Osteoblast (primary cell): ENCODE data around the gene INTU. TPM values are rescaled to one million over a fixed set of nuclear protein-coding genes. Genes with fewer than 3 reads are reported as not detected.

Experiments used
- DNase-seq: peaks from one replicate; pipeline ENCODE4 v3.0.0; 2011; ENCODE audit warnings: low spot score, mixed read lengths; ENCODE audit not compliant: insufficient read length; ENCODE audit errors: missing footprints
- H2AFZ ChIP-seq: 2 replicates; pipeline ENCODE4 v1.6.0; 2011; ENCODE audit warnings: mild to moderate bottlenecking, low read length
- H3K27ac ChIP-seq: 2 replicates; pipeline ENCODE4 v1.5.1; 2011; ENCODE audit warnings: mild to moderate bottlenecking, low read depth, low read length, moderate library complexity
- H3K27me3 ChIP-seq: 2 replicates; pipeline ENCODE4 v1.6.0; 2012; ENCODE audit warnings: mild to moderate bottlenecking, control low read depth, inconsistent platforms, low read length, moderate library complexity; ENCODE audit not compliant: insufficient read depth
- H3K36me3 ChIP-seq: 2 replicates; pipeline ENCODE4 v1.5.1; 2011; ENCODE audit warnings: mild to moderate bottlenecking, low read length, control low read depth, moderate library complexity; ENCODE audit not compliant: insufficient read depth
- H3K4me1 ChIP-seq: 2 replicates; pipeline ENCODE4 v1.5.1; 2011; ENCODE audit warnings: mild to moderate bottlenecking, low read length, control low read depth, moderate library complexity; ENCODE audit not compliant: insufficient read depth
- H3K4me2 ChIP-seq: 2 replicates; pipeline ENCODE4 v1.6.0; 2011; ENCODE audit warnings: mild to moderate bottlenecking, low read length; ENCODE audit not compliant: insufficient read depth
- H3K4me3 ChIP-seq: fragments of 200-600 bp; sonication (generic); 3 replicates; pipeline ENCODE4 v1.5.1; 2012; ENCODE audit warnings: mild to moderate bottlenecking, low read length, inconsistent platforms; ENCODE audit not compliant: insufficient read depth
- H3K79me2 ChIP-seq: 2 replicates; pipeline ENCODE4 v1.6.0; 2012; ENCODE audit warnings: mild to moderate bottlenecking, low read length, control low read depth, inconsistent platforms; ENCODE audit not compliant: insufficient read depth
- H3K9me3 ChIP-seq: 2 replicates; pipeline ENCODE4 v1.5.1; 2011; ENCODE audit warnings: low read depth, low read length, control low read depth
- H4K20me1 ChIP-seq: 2 replicates; pipeline ENCODE4 v1.6.0; 2012; ENCODE audit warnings: mild to moderate bottlenecking, low read length, control low read depth; ENCODE audit not compliant: insufficient read depth
- total RNA-seq: library from RNA; depleted of rRNA; stranded (reverse); fragments of >200 nt; gene quantifications from 2 replicates; pipeline ENCODE4 v1.2.3, GENCODE V29; 2012
- TF ChIP-seq, protein P1 (sequence below): IDR thresholded peaks from 2 replicates; pipeline ENCODE4 v1.5.1; 2011; ENCODE audit warnings: mild to moderate bottlenecking, low read depth, low read length, moderate library complexity; ENCODE audit errors: extremely low read depth

INTU gene
- total RNA-seq, 1 donor: 7.6 TPM

DNA sequence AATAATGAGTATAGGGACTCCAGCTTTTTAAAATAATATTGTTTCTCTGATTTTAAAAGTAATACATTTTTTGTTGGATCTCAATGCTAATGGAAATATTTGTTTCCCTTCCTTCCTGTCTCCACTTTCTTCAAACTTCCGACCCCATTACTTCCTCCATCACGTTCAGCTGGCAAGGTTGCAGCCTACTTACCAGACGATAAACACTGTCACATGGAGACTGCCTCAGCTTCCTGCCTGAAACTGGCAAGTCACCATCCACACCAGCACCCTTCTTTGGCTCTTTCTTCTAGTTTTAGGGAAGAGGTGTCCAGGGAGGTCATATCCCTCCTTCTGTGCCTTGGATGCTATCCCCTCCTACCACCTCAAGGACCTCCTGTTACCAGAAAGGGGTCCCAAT, 3.4 kb upstream of the INTU start:
- no peaks in the 10 kb centered on the region for H3K36me3 ChIP-seq
- no peak overlapping the region for H3K4me2 ChIP-seq
- H3K27me3 ChIP-seq: peaks cover 7% of the 10 kb centered on the region
- H3K4me3 ChIP-seq: no peak overlapping the region
- TF ChIP-seq, protein P1, sequence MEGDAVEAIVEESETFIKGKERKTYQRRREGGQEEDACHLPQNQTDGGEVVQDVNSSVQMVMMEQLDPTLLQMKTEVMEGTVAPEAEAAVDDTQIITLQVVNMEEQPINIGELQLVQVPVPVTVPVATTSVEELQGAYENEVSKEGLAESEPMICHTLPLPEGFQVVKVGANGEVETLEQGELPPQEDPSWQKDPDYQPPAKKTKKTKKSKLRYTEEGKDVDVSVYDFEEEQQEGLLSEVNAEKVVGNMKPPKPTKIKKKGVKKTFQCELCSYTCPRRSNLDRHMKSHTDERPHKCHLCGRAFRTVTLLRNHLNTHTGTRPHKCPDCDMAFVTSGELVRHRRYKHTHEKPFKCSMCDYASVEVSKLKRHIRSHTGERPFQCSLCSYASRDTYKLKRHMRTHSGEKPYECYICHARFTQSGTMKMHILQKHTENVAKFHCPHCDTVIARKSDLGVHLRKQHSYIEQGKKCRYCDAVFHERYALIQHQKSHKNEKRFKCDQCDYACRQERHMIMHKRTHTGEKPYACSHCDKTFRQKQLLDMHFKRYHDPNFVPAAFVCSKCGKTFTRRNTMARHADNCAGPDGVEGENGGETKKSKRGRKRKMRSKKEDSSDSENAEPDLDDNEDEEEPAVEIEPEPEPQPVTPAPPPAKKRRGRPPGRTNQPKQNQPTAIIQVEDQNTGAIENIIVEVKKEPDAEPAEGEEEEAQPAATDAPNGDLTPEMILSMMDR: no peak
- DNase-seq: no peak
- H3K9me3 ChIP-seq: no peaks in the 10 kb centered on the region
- no peak overlapping the region for H2AFZ ChIP-seq
- no peaks in the 10 kb centered on the region for H4K20me1 ChIP-seq
- H3K79me2 ChIP-seq: no peaks in the 10 kb centered on the region
- no peak overlapping the region for H3K27ac ChIP-seq
- peaks cover 11% of the 10 kb centered on the region for H3K4me1 ChIP-seq

DNA sequence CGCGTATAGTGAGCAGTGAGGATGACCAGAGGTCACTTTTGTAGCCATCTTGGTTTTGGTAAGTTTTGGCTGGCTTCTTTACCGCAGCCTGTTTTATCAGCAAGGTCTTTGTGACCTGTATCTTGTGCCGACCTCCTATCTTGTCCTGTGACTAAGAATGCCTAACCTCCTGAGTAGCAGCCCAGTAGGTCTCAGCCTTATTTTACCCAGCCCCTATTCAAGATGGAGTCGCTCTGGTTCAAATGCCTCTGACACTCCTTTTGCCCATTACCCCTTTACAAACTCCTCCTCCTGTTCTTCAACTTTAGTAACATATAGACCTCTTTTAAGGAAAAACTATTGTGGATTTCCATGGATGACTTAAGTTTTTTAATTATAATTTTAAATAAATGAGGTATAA, 2.6 kb upstream of the INTU start:
- Histone ChIP-seq H3K27me3 (peaks cover 7% of the 10 kb centered on the region), H4K20me1 (no peaks in the 10 kb centered on the region), H2AFZ (no peak overlapping the region), H3K36me3 (no peaks in the 10 kb centered on the region), H3K9me3 (no peaks in the 10 kb centered on the region), H3K27ac (no peak overlapping the region), H3K4me1 (peaks cover 11% of the 10 kb centered on the region), H3K4me2 (no peak overlapping the region), H3K79me2 (peaks cover 3% of the 10 kb centered on the region), H3K4me3 (no peak overlapping the region)
- DNase-seq: no peak
- TF ChIP-seq, protein P1: no peak

DNA sequence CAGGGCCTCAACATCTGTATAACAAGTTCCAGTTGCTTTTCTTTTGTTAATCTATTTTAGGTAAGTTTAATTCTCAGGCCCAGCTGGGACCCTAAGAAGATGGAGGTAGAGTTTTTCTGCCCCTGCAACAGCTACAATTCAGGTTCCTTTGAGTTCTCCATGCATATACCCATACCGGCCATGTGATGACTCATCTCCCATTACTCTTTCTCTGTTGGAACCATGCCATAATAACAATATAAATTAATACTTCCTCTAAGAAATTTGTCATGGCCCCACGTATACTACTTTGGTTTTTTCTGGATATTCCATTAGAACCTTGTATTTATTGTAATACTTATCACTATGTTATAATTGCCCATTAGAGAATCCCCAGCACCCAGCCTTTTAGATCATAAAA, 1.3 kb upstream of the INTU start:
- H3K36me3 ChIP-seq: no peaks in the 10 kb centered on the region
- peaks cover 5% of the 10 kb centered on the region for H3K79me2 ChIP-seq
- peaks cover 6% of the 10 kb centered on the region for H3K27me3 ChIP-seq
- TF ChIP-seq, protein P1: no peak
- no peak for DNase-seq
- no peaks in the 10 kb centered on the region for H4K20me1 ChIP-seq
- H3K27ac ChIP-seq: no peak overlapping the region
- no peak overlapping the region for H2AFZ ChIP-seq
- H3K9me3 ChIP-seq: no peaks in the 10 kb centered on the region
- no peak overlapping the region for H3K4me2 ChIP-seq
- peaks cover 11% of the 10 kb centered on the region for H3K4me1 ChIP-seq
- no peak overlapping the region for H3K4me3 ChIP-seq

DNA sequence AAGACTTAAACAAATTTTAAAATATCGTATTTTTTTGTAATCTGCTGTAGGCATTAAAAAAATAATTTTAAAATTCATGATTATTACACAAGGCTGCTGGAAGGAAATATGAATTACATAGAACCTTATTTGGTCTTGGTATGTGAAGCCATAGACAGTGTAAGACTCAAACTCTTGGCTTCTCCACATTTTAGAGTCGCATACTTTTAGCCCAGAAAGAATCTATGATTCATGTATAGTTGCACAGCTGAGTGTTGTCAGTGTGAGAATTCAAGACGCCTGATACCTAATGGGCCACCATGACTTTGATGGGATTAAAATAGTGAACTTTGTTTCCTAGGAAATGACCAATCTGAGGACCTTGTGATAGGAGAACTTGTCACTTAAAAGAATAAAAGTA, 1.4 kb downstream of the INTU start:
- Histone ChIP-seq H3K36me3 (no peaks in the 10 kb centered on the region), H3K79me2 (peaks cover 5% of the 10 kb centered on the region), H3K27ac (peak overlapping the region; percentile 81), H3K9me3 (no peaks in the 10 kb centered on the region), H3K4me1 (peaks cover 11% of the 10 kb centered on the region), H3K4me2 (peak overlapping the region; percentile 95), H2AFZ (no peak overlapping the region), H4K20me1 (no peaks in the 10 kb centered on the region), H3K4me3 (no peak overlapping the region), H3K27me3 (no peaks in the 10 kb centered on the region)
- peak; percentile 74 for DNase-seq
- TF ChIP-seq, protein P1: no peak
